Measurements from ENCODE around the gene CCDC88B.

The CCDC88B gene

GRCh38 chr11:64304316-64305072 is 35.5 kb upstream of the CCDC88B start (continued):
- TF ChIP-seq ZNF133 (tag by site-specific recombination; IDR thresholded peaks at IDR 0.05) = no peak
- no peak for TF ChIP-seq RBAK (tag by site-specific recombination; IDR thresholded peaks at IDR 0.05)
- TF ChIP-seq TRIM28 (IDR thresholded peaks at IDR 0.05; ENCODE audit: borderline replicate concordance, low read length) = 0 out of 2 replicates have a peak, but pooled peaks have one; percentile 24
- TF ChIP-seq ZNF596 (tag by site-specific recombination; IDR thresholded peaks at IDR 0.05) = no peak
- TF ChIP-seq ZNF311 (tag by site-specific recombination; IDR thresholded peaks at IDR 0.05; ENCODE audit: borderline replicate concordance) = no peak
- no peak for TF ChIP-seq ZNF707 (tag by site-specific recombination; IDR thresholded peaks at IDR 0.05)
- no peak for TF ChIP-seq KLF7 (tag by site-specific recombination; IDR thresholded peaks at IDR 0.05; ENCODE audit: borderline replicate concordance)
- peak; percentile 71; the same call in 1 of the 2 replicates for TF ChIP-seq BCL11A (tag by site-specific recombination; IDR thresholded peaks at IDR 0.05; ENCODE audit: low read depth)
- peak; percentile 46; the same call in 1 of the 2 replicates for TF ChIP-seq ZBTB20 (tag by site-specific recombination; IDR thresholded peaks at IDR 0.05)
- peak; percentile 70; the same call in 1 of the 2 replicates for TF ChIP-seq HIC1 (tag by site-specific recombination; IDR thresholded peaks at IDR 0.05)
- no peak for TF ChIP-seq PRDM1 (tag by site-specific recombination; IDR thresholded peaks at IDR 0.05)
- no peak for TF ChIP-seq ZNF645 (tag by site-specific recombination; IDR thresholded peaks at IDR 0.05)
- no peak for TF ChIP-seq HOXA7 (CRISPR knock-in tag; IDR thresholded peaks at IDR 0.05; ENCODE audit: borderline replicate concordance)
- TF ChIP-seq ZNF692 (tag by site-specific recombination; IDR thresholded peaks at IDR 0.05) = no peak
- TF ChIP-seq ZNF2 (tag by site-specific recombination; IDR thresholded peaks at IDR 0.05) = peak; percentile 69
- no peak for TF ChIP-seq ZNF274 (IDR thresholded peaks at IDR 0.05; ENCODE audit: low read length)
- TF ChIP-seq ZNF274 (tag by site-specific recombination; IDR thresholded peaks at IDR 0.05; ENCODE audit: borderline replicate concordance) = no peak
- TF ChIP-seq HOXD13 (CRISPR knock-in tag; IDR thresholded peaks at IDR 0.05; ENCODE audit: borderline replicate concordance) = no peak
- TF ChIP-seq SP3 (tag by site-specific recombination; IDR thresholded peaks at IDR 0.05) = peak; percentile 45; the same call in 1 of the 2 replicates
- TF ChIP-seq OSR2 (tag by site-specific recombination; IDR thresholded peaks at IDR 0.05) = no peak; the same call in 1 of the 2 replicates
- no peak for TF ChIP-seq ZNF791 (tag by site-specific recombination; IDR thresholded peaks at IDR 0.05)
- TF ChIP-seq ATF2 (tag by site-specific recombination; IDR thresholded peaks at IDR 0.05; ENCODE audit: low read depth) = no peak
- no peak for TF ChIP-seq SCRT2 (tag by site-specific recombination; IDR thresholded peaks at IDR 0.05)
- no peak for TF ChIP-seq INSM2 (tag by site-specific recombination; IDR thresholded peaks at IDR 0.05)
- no peak; the same call in 1 of the 2 replicates for TF ChIP-seq ZNF10 (tag by site-specific recombination; IDR thresholded peaks at IDR 0.05)
- TF ChIP-seq ZNF146 (tag by site-specific recombination; IDR thresholded peaks at IDR 0.05) = no peak
- TF ChIP-seq GLIS1 (tag by site-specific recombination; IDR thresholded peaks at IDR 0.05) = no peak
- no peak for TF ChIP-seq ZNF140 (tag by site-specific recombination; IDR thresholded peaks at IDR 0.05)
- no peak for TF ChIP-seq MYNN (tag by site-specific recombination; IDR thresholded peaks at IDR 0.05; ENCODE audit: borderline replicate concordance)
- no peak for TF ChIP-seq ZNF18 (tag by site-specific recombination; IDR thresholded peaks at IDR 0.05)
- TF ChIP-seq ZNF837 (tag by site-specific recombination; IDR thresholded peaks at IDR 0.05) = no peak
- no peak for TF ChIP-seq ZFHX2 (tag by site-specific recombination; conservative IDR thresholded peaks at IDR 0.05)
